Activated naive CD8-positive, alpha-beta T cell (primary cell): ENCODE measurements around the gene TOP3B.

Source experiments
- H3K27ac Mint-ChIP-seq: one replicate; pipeline ENCODE4 v1.8.0; 2021; ENCODE audit warnings: mixed read lengths
- H3K27me3 Mint-ChIP-seq: one replicate; pipeline ENCODE4 v1.8.0; 2021; ENCODE audit warnings: mixed read lengths
- H3K36me3 Mint-ChIP-seq: one replicate; pipeline ENCODE4 v1.8.0; 2021; ENCODE audit warnings: mixed read lengths
- H3K4me1 Mint-ChIP-seq: one replicate; pipeline ENCODE4 v1.8.0; 2021; ENCODE audit warnings: low read depth, mixed read lengths
- H3K4me3 Mint-ChIP-seq: one replicate; pipeline ENCODE4 v1.8.0; 2021; ENCODE audit warnings: mild to moderate bottlenecking, mixed read lengths
- H3K9me3 Mint-ChIP-seq: one replicate; pipeline ENCODE4 v1.8.0; 2021; ENCODE audit warnings: low read depth, mixed read lengths

TOP3B gene

DNA sequence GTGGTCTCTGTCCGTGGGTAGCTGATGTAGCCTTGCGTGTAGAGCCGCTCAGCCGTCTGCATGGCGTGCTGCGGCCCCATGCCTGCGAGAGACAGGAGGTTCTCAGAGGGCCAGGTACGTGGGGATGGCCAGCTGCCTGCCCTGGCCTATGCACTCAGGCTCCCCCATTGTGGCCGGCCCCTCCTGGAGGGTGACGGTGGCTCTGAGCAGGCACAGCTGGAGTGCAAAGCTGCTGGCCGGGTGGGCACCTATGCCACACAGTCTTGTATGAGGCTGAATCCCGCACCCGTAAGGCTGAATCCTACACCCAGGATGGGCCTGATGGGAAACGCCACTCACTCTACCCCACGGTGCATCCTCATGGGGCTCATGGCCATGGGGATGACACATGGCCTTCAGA is 18.4 kb downstream of the TOP3B start:
- H3K36me3 Mint-ChIP-seq, result peaks cover 5% of the 10 kb centered on the region
- no peaks in the 10 kb centered on the region for H3K27me3 Mint-ChIP-seq
- H3K4me3 Mint-ChIP-seq, result no peak overlapping the region
- no peak overlapping the region for H3K27ac Mint-ChIP-seq
- peaks cover 1% of the 10 kb centered on the region for H3K4me1 Mint-ChIP-seq
- no peaks in the 10 kb centered on the region for H3K9me3 Mint-ChIP-seq

GRCh38 chr22:21963790-21964211 is 18.8 kb downstream of the TOP3B start:
- H3K4me3 Mint-ChIP-seq, result no peak overlapping the region
- peaks cover 5% of the 10 kb centered on the region for H3K36me3 Mint-ChIP-seq
- H3K9me3 Mint-ChIP-seq, result no peaks in the 10 kb centered on the region
- H3K27me3 Mint-ChIP-seq, result no peaks in the 10 kb centered on the region
- H3K27ac Mint-ChIP-seq, result no peak overlapping the region
- peaks cover 1% of the 10 kb centered on the region for H3K4me1 Mint-ChIP-seq

DNA sequence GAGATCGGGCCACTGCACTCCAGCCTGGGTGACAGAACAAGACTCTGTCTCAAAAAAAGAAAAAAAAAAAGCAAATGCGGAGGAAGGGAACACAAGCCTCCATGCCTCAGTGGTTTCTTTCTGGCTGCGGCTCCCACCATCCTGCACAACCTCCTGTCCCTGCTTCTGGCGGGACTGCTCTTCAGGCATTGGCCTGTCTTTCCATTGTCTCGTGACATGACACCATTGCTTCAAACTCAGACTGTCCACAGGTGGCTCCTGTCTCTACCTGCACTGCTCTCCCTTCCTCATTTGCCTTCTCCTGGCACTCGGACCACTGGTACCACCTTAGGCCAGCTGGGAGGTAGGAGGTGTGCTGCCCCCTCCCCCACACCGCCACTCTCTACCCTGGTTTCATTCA is 19.3 kb downstream of the TOP3B start:
- H3K27ac Mint-ChIP-seq, result no peak overlapping the region
- H3K4me3 Mint-ChIP-seq, result no peak overlapping the region
- no peaks in the 10 kb centered on the region for H3K27me3 Mint-ChIP-seq
- no peaks in the 10 kb centered on the region for H3K9me3 Mint-ChIP-seq
- peaks cover 1% of the 10 kb centered on the region for H3K4me1 Mint-ChIP-seq
- peaks cover 5% of the 10 kb centered on the region for H3K36me3 Mint-ChIP-seq

DNA sequence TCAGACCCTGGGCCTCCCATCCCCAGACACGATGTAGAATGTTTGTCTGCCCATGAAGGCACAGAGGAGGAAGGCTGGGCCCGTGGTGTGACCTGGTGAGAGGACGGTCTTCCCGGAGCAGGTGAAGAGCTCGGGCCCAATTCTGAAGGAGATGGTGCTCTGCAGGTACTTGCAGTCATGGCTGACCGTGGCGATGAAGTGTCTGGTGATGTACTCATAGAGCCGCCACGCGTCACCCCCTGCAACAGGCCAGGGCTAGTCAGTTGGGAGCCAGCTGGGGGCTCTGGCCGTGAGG is 20.0 kb downstream of the TOP3B start:
- Mint-ChIP-seq H3K4me1 (peaks cover 1% of the 10 kb centered on the region), H3K27ac (no peak overlapping the region), H3K9me3 (no peaks in the 10 kb centered on the region), H3K4me3 (no peak overlapping the region), H3K36me3 (peaks cover 5% of the 10 kb centered on the region), H3K27me3 (no peaks in the 10 kb centered on the region)

GRCh38 chr22:21961886-21962654 is 20.5 kb downstream of the TOP3B start:
- peaks cover under 1% of the 10 kb centered on the region for H3K36me3 Mint-ChIP-seq
- H3K9me3 Mint-ChIP-seq, result no peaks in the 10 kb centered on the region
- H3K27ac Mint-ChIP-seq, result no peak overlapping the region
- no peaks in the 10 kb centered on the region for H3K27me3 Mint-ChIP-seq
- no peak overlapping the region for H3K4me3 Mint-ChIP-seq
- H3K4me1 Mint-ChIP-seq, result no peaks in the 10 kb centered on the region

- H3K4me3 Mint-ChIP-seq, result no peak overlapping the region
- H3K9me3 Mint-ChIP-seq, result no peaks in the 10 kb centered on the region
- H3K36me3 Mint-ChIP-seq, result no peaks in the 10 kb centered on the region
- H3K27me3 Mint-ChIP-seq, result no peaks in the 10 kb centered on the region
- H3K4me1 Mint-ChIP-seq, result no peaks in the 10 kb centered on the region
- H3K27ac Mint-ChIP-seq, result no peak overlapping the region
Measured at GRCh38 chr22:21961127-21961867, 21.3 kb downstream of the TOP3B start.

DNA sequence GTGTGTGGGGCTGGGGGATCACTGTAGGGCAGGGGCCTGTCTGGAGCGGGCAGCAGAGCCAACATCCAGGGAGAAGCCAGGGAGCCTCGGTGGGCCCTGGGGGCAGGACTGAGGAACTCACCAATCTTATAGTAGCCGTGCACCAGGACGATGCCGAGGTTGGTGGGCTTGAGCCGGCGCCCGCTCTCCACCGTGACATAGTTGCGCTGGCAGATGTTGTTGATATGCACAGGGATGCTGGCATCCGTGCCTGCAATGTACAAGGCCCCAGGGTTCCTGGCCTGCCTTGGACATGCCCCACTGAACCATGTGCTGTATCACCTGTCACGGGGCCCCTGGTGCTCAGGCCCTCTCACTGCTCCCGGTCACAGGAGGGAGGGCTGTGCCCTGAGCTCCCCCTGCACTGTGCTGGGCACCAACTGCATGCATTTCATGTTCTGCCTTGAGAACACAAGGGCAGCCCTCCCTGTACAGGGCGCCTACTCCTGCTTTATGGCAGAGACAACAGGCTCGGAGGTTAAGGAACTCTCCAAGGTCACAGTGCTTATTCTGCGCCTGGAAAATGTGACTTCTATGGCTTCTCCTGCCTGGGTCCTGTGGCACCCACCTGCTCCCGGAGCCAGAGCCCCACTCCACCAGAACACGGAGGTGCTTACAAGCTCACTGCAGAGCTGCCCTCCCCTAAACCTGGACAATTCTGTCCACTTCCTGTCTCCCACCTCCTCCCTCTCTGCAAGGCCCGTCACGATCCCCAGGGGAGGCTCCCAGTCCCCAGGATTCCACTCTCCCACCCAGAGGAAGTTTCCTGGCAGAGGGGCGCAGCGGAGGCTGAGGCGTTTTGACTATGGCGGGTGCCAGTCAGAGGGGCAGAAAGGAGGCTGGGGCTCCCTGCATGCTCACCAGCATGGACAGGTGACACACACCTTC is 22.1 kb downstream of the TOP3B start:
- Mint-ChIP-seq H3K9me3 (no peaks in the 10 kb centered on the region), H3K4me3 (no peak overlapping the region), H3K27me3 (no peaks in the 10 kb centered on the region), H3K4me1 (no peaks in the 10 kb centered on the region), H3K27ac (no peak overlapping the region), H3K36me3 (no peaks in the 10 kb centered on the region)

- H3K4me1 Mint-ChIP-seq, result no peaks in the 10 kb centered on the region
- no peak overlapping the region for H3K27ac Mint-ChIP-seq
- H3K27me3 Mint-ChIP-seq, result no peaks in the 10 kb centered on the region
- H3K9me3 Mint-ChIP-seq, result no peaks in the 10 kb centered on the region
- no peak overlapping the region for H3K4me3 Mint-ChIP-seq
- H3K36me3 Mint-ChIP-seq, result no peaks in the 10 kb centered on the region
Measured at GRCh38 chr22:21959274-21960074, 23.1 kb downstream of the TOP3B start.

DNA sequence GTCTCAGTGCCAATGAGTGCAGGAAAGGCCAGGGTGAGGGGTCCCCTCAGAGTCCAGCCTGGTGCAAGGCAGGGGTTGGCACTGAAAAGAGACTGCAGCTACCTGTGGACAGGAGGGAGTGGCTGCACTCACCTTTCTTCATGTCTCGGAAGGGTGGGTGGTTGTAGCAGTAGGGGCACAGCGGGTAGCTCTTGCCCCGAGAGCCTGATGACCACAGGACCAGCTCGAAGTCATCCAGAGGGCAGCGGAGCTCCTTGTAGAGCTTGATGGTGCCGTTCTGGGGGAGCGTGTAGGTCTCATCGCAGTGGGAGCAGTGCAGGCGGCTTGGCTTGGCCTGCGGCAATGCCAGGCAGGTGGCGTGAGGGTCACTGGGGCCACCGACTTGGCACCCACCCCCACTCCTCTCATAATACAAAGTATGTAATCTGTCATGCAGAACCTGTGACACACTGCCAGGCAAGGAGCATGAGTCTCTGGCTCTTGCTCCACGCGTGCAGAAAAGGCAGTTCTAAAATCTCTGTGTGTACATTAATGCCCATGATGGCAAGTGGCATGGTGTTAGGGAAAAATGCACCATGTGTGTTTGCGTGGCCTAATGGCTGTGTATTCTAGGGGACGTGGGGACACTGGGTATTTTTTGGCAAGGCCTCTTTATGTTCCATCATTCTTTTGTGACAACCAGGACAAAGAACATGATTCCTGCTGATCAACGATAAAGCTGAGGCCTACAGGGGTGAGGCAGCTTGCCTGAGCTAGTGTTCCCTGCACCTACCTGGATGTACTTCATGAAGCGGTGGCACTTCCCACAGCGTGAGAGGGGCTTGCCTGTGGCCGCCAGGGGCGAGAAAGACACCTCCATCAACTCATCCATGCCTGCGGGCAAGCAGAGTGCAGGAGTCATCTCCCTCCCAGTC is 24.0 kb downstream of the TOP3B start:
- no peaks in the 10 kb centered on the region for H3K27me3 Mint-ChIP-seq
- H3K4me1 Mint-ChIP-seq, result no peaks in the 10 kb centered on the region
- H3K27ac Mint-ChIP-seq, result no peak overlapping the region
- no peaks in the 10 kb centered on the region for H3K9me3 Mint-ChIP-seq
- no peaks in the 10 kb centered on the region for H3K36me3 Mint-ChIP-seq
- H3K4me3 Mint-ChIP-seq, result no peak overlapping the region

GRCh38 chr22:21952586-21953571 is 29.7 kb downstream of the TOP3B start, which contains the start of gene PPM1F:
TSS of gene PPM1F (minus strand) at chr22:21952848. CDS start at chr22:21946048, 6,800 bp downstream.
- H3K9me3 Mint-ChIP-seq, result no peaks in the 10 kb centered on the region
- H3K4me1 Mint-ChIP-seq, result peaks cover 12% of the 10 kb centered on the region
- H3K27me3 Mint-ChIP-seq, result no peaks in the 10 kb centered on the region
- H3K36me3 Mint-ChIP-seq, result no peaks in the 10 kb centered on the region
- H3K4me3 Mint-ChIP-seq, result peak within 1 kb of the TSS; percentile 88
- peak within 1 kb of the TSS; percentile 28 for H3K27ac Mint-ChIP-seq

DNA sequence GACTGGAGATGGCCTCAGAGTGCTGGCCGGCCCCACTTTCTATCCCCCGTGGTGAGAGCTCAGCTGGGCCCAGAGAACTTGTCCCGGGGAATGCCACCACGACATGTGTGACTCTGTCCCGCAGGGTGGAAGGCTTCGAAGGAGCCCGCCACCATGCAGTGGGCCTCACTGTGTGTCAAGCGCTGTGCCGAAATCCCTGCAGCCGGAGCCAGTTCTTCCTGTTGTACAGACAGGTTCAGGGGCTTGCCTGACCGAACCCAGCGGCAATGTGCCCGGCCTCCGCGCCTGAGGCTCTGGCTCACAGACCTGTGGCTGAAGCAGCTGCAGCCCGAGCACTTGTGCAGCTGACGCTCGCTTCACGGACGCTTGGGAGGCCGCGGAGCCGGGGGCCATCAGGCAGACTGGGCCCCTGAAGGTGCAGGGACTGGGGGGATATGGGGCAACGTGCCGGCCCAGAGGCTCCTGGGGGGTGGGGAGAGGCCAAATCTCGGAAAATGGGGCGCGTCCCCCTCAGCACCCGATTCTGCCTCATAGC is 30.6 kb downstream of the TOP3B start:
- Mint-ChIP-seq H3K4me3 (peak overlapping the region; percentile 88), H3K27ac (no peak overlapping the region), H3K36me3 (no peaks in the 10 kb centered on the region), H3K27me3 (no peaks in the 10 kb centered on the region), H3K4me1 (peaks cover 12% of the 10 kb centered on the region), H3K9me3 (no peaks in the 10 kb centered on the region)

DNA sequence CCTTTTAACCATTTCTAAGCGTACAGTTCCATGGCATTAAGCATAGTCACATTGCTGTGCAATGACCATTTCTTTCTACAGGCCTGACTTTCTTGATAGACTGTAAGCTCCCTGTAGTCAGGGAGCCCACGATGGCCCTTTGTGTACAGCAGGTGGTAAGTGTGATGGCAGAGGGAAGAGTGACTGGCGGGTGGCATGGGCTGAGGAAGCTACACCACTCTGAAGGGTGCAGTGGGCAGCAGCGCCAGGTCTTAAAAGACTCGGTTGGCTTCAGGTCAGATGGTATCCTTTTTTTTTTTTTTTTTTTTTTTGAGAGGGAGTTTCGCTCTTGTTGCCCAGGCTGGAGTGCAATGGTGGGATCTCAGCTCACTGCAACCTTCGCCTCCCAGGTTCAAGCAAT is 31.5 kb downstream of the TOP3B start:
- Mint-ChIP-seq H3K36me3 (no peaks in the 10 kb centered on the region), H3K4me1 (peaks cover 12% of the 10 kb centered on the region), H3K27ac (no peak overlapping the region), H3K4me3 (peak overlapping the region; percentile 88), H3K27me3 (no peaks in the 10 kb centered on the region), H3K9me3 (no peaks in the 10 kb centered on the region)
